GM10266 (cell line): ENCODE data around the gene ITGAD.
"Not testable (repeated sequence)": the region's sequence is repeated elsewhere in the genome, so short reads cannot be mapped to it uniquely, and the experiment has no call there.

Experiments
- DNase-seq: peaks from one replicate; pipeline ENCODE4 v3.0.0; 2012; ENCODE audit errors: extremely low spot score
- TF ChIP-seq, protein P1 (sequence below): IDR thresholded peaks from 2 replicates; pipeline ENCODE4 v1.5.1; 2012; ENCODE audit warnings: mild to moderate bottlenecking, low read depth; ENCODE audit not compliant: control insufficient read depth, insufficient read depth; ENCODE audit errors: missing control alignments

The ITGAD gene

DNA sequence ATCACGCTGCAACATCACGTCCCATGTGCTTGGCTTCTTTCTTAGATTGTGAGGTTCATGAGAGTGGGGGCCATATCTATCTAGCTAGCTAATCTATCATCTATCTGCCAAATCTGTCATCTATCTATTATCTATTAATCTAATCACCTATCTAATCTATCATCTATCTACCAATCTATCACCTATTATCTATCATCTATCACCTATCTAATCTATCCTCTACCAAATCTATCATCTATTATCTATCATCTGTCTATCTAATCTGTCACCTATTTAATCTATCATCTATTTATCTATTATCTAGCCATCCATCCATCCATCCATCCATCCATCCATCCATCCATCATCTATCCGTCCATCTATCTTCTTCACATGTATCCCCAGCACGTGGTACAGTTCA, 20.8 kb downstream of the ITGAD start:
- TF ChIP-seq, protein P1, sequence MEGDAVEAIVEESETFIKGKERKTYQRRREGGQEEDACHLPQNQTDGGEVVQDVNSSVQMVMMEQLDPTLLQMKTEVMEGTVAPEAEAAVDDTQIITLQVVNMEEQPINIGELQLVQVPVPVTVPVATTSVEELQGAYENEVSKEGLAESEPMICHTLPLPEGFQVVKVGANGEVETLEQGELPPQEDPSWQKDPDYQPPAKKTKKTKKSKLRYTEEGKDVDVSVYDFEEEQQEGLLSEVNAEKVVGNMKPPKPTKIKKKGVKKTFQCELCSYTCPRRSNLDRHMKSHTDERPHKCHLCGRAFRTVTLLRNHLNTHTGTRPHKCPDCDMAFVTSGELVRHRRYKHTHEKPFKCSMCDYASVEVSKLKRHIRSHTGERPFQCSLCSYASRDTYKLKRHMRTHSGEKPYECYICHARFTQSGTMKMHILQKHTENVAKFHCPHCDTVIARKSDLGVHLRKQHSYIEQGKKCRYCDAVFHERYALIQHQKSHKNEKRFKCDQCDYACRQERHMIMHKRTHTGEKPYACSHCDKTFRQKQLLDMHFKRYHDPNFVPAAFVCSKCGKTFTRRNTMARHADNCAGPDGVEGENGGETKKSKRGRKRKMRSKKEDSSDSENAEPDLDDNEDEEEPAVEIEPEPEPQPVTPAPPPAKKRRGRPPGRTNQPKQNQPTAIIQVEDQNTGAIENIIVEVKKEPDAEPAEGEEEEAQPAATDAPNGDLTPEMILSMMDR: no peak
- DNase-seq: no peak

DNA sequence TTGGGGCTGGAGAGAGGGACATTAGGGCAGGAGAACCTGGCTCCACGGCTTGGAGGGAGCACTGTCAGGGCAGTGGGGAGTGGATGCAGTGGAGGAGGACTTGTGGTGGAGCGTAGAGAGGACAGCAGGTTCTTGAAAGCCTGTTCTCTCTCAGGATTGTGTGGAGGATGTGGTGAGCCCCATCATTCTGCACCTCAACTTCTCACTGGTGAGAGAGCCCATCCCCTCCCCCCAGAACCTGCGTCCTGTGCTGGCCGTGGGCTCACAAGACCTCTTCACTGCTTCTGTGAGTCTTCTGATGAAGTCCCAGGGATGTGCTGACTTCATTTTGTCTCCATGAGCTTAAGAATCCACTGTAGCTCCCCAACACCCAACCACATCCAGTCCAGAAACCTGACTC, 21.6 kb downstream of the ITGAD start:
- no peak for DNase-seq
- TF ChIP-seq, protein P1: no peak

DNA sequence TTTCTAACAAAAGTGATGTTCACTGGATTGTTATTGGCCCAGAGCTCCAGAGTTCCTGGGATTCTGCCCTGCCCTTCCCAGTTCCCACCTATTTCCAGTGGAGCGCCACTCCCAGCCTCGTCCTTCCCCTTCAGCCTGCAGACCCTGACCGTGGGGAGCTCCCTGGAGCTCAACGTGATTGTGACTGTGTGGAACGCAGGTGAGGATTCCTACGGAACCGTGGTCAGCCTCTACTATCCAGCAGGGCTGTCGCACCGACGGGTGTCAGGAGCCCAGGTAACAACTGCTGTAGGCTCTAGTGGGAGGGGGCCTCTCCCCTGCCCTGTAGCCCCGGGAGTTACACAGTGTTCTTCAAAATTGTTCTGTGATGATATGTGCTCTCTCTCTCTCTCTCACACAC, 23.2 kb downstream of the ITGAD start:
- DNase-seq: no peak
- TF ChIP-seq, protein P1: no peak

DNA sequence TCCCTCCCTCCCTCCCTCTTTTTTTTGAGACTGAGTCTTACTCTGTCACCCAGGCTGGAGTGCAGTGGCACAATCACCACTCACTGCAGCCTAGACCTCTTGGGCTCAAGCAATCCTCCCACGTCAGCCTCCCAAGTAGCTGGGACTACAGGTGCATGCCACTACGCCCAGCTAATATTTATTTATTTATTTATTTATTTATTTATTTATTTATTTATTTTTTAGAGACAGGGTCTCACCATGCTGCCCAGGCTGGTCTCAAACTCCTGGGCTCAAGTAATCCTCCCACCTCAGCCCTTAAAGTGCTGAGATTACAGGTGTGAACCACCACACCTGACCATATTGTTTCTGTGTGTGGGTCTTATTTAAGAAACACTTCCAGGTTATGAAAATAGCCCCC, 23.9 kb downstream of the ITGAD start:
- not testable (repeated sequence) for DNase-seq

DNA sequence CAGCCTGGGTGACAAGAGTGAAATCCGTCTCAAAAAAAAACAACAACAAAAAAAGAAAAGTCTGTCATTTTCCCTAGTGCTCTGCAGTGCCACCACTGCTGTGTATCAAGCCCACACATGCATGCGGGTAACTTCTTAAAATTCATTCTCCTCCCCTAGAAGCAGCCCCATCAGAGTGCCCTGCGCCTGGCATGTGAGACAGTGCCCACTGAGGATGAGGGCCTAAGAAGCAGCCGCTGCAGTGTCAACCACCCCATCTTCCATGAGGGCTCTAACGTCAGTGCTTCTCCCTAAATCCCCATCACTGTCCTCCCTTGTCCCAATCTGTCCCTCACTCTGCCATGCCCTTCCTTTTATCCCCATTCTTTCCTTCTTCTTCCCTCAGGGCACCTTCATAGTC, 24.8 kb downstream of the ITGAD start:
- no peak for DNase-seq
- TF ChIP-seq, protein P1: no peak

DNA sequence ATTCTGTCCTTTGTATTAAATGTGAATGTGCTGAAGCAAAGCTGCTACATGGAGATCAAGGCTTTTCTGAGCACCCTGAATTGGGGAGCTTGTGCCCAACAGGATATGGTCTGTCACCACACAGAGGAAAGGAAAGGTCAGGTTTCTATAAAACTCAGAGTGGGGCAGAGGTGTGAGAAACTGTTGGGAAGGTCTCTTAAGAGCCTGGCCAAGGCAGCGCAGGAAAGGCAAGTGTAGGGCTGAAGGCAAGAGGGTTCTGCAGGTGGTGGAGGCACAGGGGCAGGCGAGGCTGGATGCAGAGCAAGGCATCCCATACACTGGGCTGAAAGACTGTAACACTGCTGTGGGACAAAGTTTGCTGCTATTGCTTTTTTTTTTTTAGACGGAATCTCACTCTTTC, 26.9 kb downstream of the ITGAD start:
- DNase-seq: no peak
- TF ChIP-seq, protein P1: no peak

DNA sequence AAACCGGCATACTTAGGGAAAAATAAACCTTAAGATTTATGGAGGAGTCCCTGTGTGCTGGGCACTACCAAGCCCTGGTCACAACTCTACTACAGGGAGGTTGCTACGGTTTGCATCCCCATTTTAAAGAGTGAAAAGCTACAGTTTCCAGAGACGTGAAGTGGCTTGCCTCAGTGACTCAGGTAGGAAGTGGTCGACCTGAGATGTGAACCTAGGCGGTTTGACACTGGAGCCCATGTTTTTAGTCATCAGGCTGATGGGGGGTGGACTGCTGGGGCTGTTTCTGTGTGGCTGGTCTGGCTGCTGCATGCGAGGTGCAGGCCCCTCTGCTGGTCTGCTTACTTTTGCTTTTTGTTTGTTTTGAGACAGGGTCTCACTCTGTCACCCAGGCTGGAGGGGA, 28.5 kb downstream of the ITGAD start:
- DNase-seq: peak; percentile 60
- TF ChIP-seq, protein P1: no peak

DNA sequence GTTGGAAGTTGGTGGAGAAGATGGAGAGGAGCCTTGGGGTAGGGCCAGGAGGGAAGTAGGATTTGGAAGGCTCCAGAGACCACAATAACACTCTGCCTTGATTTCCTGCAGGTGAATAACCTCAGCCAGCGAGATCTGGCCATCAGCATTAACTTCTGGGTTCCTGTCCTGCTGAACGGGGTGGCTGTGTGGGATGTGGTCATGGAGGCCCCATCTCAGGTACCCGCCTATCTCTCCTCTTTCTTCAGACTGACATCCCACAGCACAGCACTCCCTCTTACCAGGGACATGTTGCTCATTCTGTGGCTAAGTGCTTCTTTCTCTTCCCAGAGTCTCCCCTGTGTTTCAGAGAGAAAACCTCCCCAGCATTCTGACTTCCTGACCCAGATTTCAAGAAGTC, 30.1 kb downstream of the ITGAD start:
- TF ChIP-seq, protein P1: no peak
- DNase-seq: no peak
